ENCODE data around the gene DENND10.

GRCh38 chr10:119103903-119104653 is at the start of gene DENND10:
- TF ChIP-seq, protein P1, sequence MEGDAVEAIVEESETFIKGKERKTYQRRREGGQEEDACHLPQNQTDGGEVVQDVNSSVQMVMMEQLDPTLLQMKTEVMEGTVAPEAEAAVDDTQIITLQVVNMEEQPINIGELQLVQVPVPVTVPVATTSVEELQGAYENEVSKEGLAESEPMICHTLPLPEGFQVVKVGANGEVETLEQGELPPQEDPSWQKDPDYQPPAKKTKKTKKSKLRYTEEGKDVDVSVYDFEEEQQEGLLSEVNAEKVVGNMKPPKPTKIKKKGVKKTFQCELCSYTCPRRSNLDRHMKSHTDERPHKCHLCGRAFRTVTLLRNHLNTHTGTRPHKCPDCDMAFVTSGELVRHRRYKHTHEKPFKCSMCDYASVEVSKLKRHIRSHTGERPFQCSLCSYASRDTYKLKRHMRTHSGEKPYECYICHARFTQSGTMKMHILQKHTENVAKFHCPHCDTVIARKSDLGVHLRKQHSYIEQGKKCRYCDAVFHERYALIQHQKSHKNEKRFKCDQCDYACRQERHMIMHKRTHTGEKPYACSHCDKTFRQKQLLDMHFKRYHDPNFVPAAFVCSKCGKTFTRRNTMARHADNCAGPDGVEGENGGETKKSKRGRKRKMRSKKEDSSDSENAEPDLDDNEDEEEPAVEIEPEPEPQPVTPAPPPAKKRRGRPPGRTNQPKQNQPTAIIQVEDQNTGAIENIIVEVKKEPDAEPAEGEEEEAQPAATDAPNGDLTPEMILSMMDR (IDR thresholded peaks at IDR 0.05), result peak in 1 of 3 donors; percentile 29
- TF ChIP-seq POLR2A (IDR thresholded peaks at IDR 0.05), result peak; percentile 73
- no peak for TF ChIP-seq EP300 (IDR thresholded peaks at IDR 0.05)

Measured in ovary (tissue), 3 donors.